Hindlimb muscle (tissue), 1 donor: ENCODE results near the gene ZNF483. TPM values are rescaled to one million over a fixed set of nuclear protein-coding genes. Genes with fewer than 3 reads are reported as not detected.
"Not testable (repeated sequence)": the region's sequence is repeated elsewhere in the genome, so short reads cannot be mapped to it uniquely, and the experiment has no call there.

Experiments used
- DNase-seq: peaks from one replicate; pipeline ENCODE4 v3.0.0-alpha.2; 2013
- polyA plus RNA-seq: library from polyadenylated mRNA; unstranded; fragments of 120-200 nt; gene quantifications from one replicate; pipeline ENCODE4 v1.2.1, GENCODE V29; 2013; ENCODE audit not compliant: insufficient read length

The ZNF483 gene
- polyA plus RNA-seq: 1.5 TPM

DNA sequence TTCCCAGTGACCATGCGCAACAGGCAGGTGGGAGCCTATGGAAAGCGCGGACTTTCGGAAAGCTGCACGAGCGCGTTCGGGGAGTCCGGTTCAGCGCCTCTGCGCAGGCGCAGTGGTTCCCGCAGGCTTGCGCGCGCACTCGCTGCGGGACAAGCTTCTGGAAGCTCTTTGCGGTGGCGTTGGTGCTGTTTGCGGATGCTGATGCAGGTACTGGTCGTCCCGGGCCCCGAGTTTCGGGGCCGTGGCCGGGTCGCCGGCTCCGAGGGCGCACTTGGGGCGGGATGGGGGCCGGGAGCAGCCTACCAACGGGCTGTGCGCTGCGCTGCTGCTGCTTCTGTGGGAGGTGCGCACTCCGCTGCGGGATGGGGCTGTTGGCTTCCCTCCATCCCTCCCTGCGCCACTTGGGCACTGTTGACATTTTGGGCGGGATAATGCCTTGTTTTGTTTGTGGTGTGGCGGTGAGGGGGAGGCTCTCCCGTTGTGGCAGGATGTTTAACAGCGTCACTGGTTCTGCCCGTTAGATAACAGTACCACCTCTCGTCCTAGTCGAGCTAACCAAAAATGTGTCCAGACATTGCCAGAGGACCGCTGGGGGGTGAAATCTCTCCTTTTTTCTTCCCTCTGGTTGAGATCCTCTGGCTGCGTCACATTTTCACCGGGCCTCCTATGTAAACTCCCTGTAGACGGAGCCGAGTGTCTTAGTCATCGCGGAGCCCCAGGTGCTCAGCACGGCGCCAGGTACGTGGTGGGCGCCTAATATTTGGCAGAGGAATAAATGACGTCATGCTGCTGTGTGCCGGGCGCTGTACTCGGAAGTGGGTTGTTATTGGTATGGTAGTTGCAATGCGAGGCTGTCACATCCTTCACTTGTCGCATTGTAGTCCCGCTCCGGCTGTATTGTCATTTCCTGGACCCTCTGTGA, at the start of gene ZNF483:
ZNF483 (plus strand) TSS at position 124 of the 922 bp plus-strand sequence. CDS start 2,217 bp downstream, outside the sequence.
- peak; percentile 88 for DNase-seq

DNA sequence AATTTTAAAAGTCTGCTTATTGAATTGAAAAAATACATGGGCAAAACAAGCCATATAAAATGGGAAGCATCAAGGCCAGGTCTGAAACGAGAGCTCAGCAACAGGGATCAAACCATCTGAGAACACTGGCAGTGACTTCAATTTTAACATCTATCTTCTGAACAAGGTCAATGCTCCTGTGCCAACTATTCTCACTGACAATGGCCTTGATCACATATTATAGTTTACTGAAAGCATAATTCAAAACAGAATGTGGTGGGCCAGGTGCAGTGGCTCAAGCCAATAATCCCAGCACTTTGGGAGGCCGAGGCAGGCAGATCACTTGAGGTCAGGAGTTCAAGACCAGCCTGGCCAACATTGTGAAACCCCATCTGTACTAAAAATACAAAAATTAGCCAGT, 49.8 kb upstream of the ZNF483 start:
- DNase-seq: no peak

DNA sequence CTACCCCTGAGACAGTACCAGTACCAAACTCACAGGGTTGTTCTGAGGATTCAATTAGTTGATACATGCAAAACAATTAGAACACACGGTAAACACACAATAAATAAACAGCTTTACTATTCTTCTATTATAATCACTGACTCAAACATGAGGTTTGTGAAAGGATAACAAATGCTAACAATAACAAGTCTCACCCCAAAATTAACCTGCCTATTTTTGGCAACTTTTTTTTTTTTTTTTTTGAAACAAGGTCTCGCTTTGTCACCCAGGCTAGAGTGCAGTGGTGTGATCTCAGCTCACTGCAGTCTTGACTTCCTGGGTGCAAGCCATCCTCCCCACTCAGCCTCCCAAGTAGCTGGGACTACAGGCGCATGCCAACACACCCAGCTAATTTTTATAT, 47.3 kb upstream of the ZNF483 start:
- no peak for DNase-seq

DNA sequence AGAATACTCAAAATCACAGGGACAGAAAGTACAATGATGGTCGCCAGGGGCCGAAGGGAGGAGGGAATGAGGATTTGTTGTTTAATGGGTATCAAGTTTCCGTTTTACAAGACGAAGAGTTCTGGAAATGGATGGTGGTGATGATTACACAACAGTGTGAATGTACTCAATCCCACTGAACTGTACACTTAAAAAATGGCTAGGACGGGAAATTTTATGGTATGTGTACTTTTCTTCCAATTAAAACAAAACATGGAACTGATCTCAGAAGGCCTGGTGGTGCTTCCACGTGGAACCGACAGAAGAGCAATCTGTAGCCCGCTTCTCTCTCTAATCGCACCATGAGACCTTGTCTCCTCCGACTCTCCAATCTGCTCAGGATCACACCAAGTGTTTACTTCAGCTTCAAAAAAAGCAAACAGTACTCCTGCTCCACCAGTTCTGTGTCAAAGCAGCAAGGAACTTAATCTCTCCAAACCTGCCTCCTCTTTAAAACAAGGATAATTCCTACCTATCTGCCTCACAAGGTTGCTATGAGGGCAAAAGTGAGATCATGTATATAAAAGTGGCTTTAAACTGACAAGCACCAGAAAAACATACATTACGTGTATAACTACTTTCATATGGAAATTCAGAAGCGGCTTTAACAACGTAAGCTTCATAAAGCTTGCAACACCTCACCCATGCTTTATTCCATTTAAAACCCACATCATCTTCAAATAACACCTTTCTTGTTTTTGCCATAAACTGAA, 42.9 kb upstream of the ZNF483 start:
- DNase-seq: no peak

DNA sequence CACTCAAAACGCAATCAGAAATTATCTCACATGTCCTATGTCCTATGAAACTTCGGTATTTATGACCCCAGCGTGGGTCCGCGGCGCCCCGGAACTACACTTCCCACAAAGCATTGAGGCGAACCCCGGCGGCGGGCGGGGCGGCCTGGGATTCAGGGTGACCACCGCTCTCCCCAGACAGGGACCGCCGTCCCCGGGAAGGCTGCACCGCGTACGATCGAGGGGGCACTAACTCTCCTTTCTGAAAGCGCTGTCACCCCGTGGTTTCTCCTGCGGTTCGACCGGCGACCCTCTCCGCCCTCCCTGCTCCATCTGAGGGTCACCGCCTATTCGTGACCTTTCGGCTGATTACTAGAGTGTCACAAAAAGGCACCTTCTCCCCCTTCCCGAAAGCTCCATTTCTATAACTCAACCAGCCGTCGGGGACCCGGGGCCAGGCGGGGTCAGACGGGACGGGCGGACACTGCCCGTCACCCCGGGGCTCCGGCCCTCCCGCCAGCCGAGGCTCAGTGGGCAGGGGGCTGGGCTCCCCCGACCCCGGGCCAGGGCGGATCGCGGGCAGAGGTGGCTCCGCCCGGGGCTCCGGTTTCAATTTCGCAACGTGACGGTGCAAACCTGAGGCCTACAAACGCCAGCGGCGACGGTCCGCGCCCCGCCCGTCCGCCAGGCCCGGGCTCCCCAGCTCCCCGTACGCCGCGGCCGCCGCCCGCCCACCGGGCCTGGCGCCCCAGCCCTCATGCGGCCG, 42.1 kb upstream of the ZNF483 start:
- peak; percentile 72 for DNase-seq

DNA sequence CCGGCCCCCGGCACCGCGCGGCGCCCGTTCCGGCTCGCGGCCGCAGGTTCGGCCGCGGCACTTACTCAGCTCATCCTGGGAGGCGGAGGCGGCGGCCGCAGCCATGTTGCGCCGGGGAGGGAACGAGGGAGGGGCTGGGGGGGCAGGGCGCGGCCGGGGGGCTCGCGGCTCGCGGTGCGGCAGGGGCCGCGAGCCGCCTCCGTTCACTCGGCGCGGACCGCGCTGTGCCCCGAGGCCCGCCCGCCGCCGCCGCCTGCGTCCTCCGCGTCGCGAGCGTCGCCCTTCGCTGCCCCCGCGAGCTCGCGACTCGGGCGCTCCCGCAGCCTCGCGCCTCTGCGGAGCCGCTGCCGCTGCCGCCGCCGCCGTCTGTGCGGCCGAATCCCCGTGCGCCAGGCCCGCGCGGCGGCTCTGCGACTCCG, 41.5 kb upstream of the ZNF483 start:
- peak; percentile 62 for DNase-seq

DNA sequence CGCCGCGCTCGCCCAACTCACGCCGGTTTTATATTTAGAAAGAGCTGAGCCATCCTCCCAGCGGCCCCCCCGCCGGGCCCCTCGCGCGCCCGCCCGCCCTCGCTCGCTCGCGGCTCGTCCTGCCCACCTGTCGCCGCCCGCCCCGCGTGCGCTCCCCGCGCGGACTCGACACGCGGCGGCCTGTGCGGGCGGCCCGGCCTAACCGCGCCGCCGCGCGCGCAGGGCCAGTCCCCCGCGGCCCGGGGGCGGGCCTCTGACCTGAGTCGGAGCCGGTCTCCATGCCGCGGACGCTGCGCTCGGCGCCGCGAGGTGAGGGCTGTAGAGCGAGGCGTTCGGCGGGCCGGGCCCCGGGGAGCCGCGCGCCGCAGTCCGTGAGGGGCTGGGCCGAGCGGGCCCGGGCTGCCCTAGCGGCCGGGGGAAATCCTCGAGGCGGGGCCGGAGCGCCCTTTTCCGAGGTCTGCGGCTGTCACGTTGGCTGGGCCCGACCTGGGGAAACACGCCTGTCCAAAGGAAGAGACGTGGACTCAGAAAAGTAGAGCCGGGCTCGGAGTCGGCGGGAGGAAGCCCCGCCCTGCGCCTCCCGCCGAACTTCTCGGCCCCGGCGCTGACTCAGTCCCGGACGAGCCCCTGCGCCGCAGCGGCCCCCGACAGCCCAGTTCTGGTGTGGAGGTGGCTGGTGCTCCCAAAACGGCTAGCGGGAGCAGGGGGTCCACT, 41.0 kb upstream of the ZNF483 start, which contains the start of gene ECPAS:
ECPAS (minus strand) TSS at position 526 of the 714 bp plus-strand sequence. CDS start 11,465 bp downstream, outside the sequence.
- DNase-seq: peak; percentile 85

DNA sequence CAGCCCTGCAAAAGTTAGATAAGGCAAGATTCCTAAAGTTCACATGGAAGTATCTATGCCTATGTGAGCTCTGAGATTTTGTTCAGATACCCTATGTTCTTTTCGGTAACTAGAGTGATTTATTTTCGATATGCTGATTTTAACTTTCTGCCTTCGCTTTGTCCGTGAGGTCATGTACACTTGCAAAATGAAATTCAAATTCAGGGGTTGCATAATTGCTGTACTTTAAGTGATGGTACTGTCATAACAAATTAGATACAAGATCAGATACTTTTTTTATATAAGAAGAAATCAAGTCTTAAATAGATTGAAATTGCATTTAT, 40.4 kb upstream of the ZNF483 start:
- no peak for DNase-seq

DNA sequence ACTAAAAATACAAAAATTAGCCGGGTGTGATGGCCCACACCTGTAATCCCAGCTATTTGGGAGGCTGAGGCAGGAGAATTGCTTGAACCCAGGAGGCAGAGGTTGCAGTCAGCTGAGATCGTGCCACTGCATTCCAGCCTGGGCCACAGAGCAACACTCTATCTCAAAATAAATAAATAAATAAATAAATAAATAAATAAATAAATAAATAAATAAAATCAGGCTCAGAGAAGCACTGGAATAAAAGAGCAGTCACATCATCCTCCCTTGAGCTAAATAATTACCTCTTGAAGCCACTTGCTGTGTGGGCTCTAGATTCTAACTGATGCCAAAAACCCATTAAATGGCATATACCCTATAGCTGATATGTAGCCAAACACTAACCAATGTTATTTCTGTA, 27.8 kb upstream of the ZNF483 start:
- DNase-seq: not testable (repeated sequence)

DNA sequence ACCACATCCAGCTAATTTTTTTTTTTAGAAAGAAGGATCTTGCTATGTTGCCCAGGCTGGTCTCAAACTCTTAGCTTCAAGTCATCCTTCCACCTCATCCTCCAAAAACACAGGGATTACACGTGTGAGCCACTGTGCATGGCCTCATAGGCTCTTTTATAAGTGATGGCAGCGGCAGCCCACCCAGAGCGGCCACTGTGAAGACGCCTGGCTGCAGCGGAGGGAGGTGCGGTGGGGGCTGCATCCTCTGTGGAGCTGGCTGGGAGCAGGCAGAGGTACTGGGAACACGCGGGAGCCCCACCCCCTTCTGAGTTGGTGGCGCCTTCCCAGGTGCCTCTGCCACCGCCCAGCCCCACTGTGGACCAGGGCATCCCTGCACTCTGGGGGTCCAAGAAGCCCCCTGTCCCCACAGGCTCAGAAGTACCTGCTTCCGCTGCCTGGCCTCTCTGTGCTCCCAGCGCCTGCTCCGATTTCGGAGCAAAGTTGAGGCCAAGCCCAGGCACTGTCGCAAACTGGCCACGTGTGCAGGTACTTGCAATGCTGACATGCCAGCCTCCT, 23.9 kb upstream of the ZNF483 start:
- no peak for DNase-seq

DNA sequence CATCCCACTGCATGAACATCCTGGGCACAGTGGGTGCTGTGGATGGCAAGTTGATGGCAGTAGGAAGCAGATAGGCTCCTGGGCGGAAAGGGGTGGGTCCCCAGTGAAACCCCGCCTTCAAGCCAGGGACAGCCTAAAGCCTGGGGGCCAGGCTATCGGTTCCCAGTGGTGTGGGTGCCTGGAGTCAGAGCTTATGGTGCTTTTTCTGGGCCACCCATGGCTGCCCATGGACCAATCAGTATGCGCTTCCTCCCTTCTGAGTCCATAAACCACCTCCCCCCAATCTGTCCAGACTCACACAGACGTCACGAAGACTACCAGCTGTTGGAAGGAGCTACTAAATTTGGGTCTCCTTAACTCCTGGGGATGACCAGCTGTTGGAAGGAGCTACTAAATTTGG, 23.3 kb upstream of the ZNF483 start:
- DNase-seq: no peak

DNA sequence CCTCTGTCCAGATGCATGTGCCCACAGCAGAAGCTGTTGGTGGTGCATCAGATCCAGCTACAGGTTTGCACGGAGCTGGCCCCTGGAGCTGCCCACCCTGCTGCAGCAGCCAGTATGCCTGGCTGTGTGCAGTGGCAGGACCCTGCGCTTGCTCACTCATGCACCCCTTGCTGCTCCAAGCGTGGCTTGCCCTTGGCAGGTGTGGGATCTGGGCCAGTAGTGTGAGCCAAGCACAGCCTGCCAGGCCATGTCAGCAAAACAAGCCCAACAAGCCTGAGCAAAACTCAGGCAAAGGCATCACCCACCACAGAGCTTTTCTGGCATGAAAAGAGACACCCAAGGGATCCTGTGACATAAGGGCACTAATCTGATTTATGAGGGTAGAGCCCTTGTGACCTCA, 22.5 kb upstream of the ZNF483 start:
- DNase-seq: no peak

DNA sequence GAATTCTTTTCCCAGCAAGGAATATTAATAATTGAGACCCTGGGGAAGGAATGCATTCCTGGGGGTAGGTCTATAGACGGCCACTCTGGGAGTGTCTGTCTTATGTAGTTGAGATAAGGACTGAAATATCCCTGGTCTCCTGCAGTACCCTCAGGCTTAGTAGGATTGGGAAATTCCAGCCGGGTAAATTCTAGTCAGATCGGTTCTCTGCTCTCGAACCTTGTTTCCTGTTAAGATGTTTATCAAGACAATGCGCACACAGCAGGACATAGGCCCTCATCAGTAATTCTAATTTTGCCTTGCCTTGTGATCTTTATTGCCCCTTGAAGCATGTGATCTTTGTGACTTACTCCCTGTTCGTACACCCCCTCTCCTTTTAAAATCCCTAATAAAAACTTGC, 13.4 kb upstream of the ZNF483 start:
- not testable (repeated sequence) for DNase-seq

DNA sequence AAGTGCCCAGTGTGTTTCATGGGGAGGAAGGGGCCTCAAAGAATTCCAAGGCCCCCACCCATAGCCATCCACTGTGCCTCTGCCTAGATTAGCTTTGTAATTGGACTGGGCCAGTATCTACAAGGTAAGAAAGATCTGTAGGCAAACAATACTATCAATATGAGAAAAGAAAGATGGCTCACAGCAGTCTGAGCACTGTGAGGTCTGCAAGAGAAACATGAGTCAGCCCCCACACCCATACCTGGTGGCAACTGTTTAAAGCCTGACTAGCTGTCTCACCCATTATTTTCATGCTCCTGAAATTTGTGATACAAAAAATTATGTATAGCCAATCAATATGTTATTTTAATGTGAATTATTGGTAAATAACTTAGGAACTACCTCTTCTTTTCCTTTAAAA, 10.0 kb upstream of the ZNF483 start:
- no peak for DNase-seq

DNA sequence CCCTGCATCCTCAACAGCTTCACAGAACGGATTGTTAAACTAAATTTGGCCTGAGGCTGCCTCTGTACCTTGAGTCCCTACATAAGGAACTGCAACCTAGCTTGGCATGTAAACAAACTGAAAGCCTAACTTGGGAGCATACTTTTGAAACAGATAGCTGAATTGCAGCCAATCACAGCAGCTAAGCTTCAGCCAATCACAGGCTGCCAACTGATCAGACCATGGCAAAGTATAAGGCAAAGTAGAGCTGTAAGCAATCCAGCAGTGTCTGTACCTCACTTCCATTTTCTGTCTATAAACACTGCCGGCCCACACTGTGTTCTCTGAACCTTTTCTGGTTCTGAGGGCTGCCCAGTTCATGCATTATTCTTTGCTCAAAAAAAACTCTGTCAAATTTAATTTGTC, 8.9 kb upstream of the ZNF483 start:
- no peak for DNase-seq

DNA sequence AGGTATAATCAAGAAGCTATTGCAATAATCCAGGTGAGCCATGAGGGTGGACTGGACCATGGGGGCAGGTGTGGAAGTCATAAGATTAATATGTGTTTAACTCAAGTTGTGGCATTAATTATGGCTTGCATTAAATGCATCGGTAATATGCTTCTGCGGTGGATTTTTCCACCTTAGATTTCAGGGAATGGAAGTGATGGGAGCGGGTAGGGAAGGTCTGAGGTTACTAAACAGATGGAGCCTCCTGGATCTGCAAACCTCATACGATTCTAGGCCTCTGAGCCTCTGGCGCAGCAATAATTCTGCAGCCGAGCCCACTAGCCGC, 286 bp upstream of the ZNF483 start:
- DNase-seq: no peak

DNA sequence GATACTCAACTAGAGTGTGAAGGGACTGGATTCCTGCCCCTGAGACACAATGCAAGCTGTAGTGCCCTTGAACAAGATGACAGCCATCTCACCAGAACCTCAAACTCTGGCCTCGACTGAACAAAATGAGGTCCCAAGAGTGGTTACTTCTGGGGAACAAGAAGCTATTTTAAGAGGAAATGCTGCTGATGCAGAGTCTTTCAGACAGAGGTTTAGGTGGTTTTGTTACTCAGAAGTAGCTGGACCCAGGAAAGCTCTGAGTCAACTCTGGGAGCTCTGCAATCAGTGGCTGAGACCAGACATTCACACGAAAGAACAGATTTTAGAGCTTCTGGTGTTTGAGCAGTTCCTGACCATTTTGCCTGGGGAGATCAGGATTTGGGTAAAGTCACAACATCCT, 2.4 kb downstream of the ZNF483 start:
- DNase-seq: no peak

DNA sequence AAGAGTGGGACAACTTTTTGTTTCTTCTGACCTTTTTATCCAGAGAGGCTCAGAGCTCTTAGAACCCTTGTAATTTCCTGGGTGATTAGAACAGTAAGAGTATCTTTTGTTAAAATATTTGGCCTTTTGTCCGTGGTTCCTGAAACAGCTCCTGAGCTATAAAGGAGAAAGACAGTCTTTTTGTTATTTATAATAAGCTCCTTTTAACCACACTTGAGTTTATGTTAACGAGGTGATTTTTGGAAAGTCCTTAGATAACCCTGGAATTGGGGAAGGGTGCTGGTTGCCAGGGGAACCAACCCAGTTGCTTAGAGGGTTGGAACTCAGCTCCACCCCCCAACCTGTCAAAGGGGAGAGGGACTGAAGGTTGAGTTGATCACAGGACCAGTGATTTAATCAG, 4.8 kb downstream of the ZNF483 start:
- DNase-seq: no peak

DNA sequence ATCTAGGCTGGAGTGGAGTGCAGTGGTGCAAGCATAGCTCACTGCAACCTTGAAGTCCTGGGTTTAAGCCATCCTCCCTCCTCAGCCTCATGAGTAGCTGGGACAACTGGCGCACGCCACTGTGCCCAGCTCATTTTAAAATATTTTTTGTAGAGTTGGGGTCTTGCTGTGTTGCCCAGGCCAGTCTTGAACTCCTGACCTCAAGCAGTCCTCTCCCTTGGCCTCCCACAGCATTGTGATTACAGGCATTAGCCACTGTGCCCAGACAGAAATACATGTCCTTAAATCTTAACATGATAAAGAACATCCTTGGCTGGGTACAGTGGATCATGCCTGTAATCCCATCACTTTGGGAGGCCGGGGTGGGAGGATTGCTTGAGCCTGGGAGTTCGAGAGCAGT, 6.7 kb downstream of the ZNF483 start:
- DNase-seq: no peak

DNA sequence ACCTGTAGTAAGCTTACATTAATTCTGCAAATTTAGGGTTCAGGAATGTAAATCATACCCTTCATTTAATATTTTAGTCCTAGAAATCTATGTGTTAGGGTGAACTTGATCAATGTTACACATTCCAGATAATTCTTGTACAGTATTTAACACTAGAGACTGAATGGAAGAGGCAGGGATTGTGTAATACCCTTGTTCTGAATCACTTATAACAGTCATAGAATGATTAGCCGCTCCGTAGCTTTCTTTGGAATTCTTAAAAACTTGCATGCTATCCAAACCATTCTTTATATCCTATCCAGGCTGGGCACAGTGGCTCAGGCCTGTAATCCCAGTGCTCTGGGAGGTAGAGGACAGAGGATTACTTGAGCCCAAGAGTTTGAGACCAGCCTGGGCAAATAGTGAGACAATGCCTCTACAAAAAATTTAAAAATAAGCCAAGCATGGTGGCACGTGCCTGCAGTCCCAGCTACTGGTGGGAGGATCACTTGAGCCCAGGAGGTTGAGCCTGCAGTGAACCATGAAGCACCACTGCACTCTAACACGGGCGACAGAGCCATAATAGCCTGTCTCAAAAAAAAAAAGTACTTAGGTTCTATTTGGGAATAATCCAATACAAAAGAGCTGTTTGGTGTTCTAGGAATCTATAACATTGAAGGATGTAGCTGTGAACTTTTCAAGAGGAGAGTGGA, 8.3 kb downstream of the ZNF483 start:
- DNase-seq: no peak

DNA sequence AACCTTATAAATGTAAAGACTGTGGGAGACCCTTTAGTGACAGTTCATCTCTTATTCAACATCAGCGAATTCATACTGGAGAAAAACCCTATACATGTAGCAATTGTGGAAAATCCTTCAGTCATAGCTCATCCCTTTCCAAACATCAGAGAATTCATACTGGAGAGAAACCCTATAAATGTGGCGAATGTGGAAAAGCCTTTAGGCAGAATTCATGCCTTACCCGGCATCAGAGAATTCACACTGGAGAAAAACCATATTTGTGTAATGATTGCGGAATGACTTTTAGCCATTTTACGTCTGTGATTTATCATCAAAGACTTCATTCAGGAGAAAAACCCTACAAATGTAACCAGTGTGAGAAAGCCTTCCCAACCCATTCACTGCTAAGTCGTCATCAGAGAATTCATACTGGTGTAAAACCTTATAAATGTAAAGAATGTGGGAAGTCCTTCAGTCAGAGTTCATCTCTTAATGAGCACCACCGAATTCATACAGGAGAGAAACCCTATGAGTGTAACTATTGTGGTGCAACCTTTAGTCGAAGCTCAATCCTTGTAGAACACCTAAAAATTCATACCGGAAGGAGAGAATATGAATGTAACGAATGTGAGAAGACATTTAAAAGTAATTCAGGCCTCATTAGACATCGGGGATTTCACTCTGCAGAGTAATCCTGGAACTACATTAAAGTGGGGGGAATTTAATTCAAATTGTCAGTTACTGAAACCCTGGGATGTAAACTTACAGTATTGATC, 17.7 kb downstream of the ZNF483 start:
- no peak for DNase-seq
